ENCODE results near the gene SIRPD. TPM values are rescaled to one million over a fixed set of nuclear protein-coding genes. Genes with fewer than 3 reads are reported as not detected.

SIRPD gene
- total and polyA plus RNA-seq, 2 donors (not counting 1 experiment from before 2014, with no cell fraction given), result not detected

- intact Hi-C loops (cut with micrococcal nuclease), result no loop called here
- H3K4me3 Mint-ChIP-seq, result no peak overlapping the region
- Histone ChIP-seq H3K4me1 (ENCODE audit: control insufficient read depth in 2 of 2, insufficient read depth in 2 of 2, low read length in 2 of 2) (peaks cover 0 to 15% of the 10 kb centered on the region in 2 donors), H4K20me1 (ENCODE audit: control insufficient read depth, insufficient read depth, low read length, poor library complexity, severe bottlenecking) (no peaks in the 10 kb centered on the region), H3K9ac (ENCODE audit: low read length) (no peak overlapping the region), H3K79me2 (ENCODE audit: control insufficient read depth, insufficient read depth, low read length) (no peaks in the 10 kb centered on the region), H3K4me2 (replicated peaks; ENCODE audit: low read depth, low read length, poor library complexity, severe bottlenecking) (no peak overlapping the region), H3K9me3 (ENCODE audit: control extremely low read depth in 1 of 3, control insufficient read depth in 2 of 3, insufficient read depth in 1 of 3, low read length in 2 of 3) (no peaks in the 10 kb centered on the region), H3K36me3 (replicated peaks in 1 of 2; ENCODE audit: control extremely low read depth in 1 of 2, control insufficient read depth in 1 of 2, extremely low read depth in 1 of 2, insufficient read depth in 2 of 2, low read length in 1 of 2) (no peaks in the 10 kb centered on the region), H3K4me3 (ENCODE audit: control extremely low read depth in 1 of 5, extremely low read depth in 1 of 5, insufficient read depth in 1 of 5, low read depth in 2 of 5, low read length in 4 of 5) (no peak overlapping the region), H3K27ac (ENCODE audit: low read length in 2 of 2) (no peak overlapping the region), H2AFZ (ENCODE audit: insufficient read depth, low read depth, low read length, poor library complexity, severe bottlenecking) (no peak overlapping the region), H3K27me3 (replicated peaks in 1 of 4; ENCODE audit: control extremely low read depth in 1 of 4, control insufficient read depth in 3 of 4, insufficient read depth in 4 of 4, low read length in 3 of 4) (no peaks in the 10 kb centered on the region)
- POLR2A ChIA-PET, result no interaction called here
- H3K4me1 Mint-ChIP-seq, result peaks cover 3% of the 10 kb centered on the region
- no peaks in the 10 kb centered on the region for H3K27me3 Mint-ChIP-seq
- TF ChIP-seq CTCF (IDR thresholded peaks at IDR 0.05) (no peak), EZH2 (IDR thresholded peaks at IDR 0.05; ENCODE audit: borderline replicate concordance, insufficient read depth, low read depth, low read length, poor library complexity, severe bottlenecking) (no peak)
- DNase-seq (no peak), ATAC-seq (ENCODE audit: low read depth) (no peak)
- WGBS (ENCODE audit: insufficient coverage), result no CpG with 5 or more reads among the region's 9 CpGs
- no peak overlapping the region for H3K27ac Mint-ChIP-seq
- CTCF ChIA-PET, result no interaction called here
- no peaks in the 10 kb centered on the region for H3K9me3 Mint-ChIP-seq (ENCODE audit: insufficient read depth)
Observed at GRCh38 chr20:1588533-1589460, 31.3 kb upstream of the SIRPD start.
